ENCODE results near the gene XXYLT1.

Gene XXYLT1

GRCh38 chr3:195159117-195159813 is 111.7 kb downstream of the XXYLT1 start:
- TF ChIP-seq ZC3H10 (CRISPR knock-in tag; IDR thresholded peaks at IDR 0.05) (no peak), CREB5 (CRISPR knock-in tag; IDR thresholded peaks at IDR 0.05; ENCODE audit: low read depth) (no peak), TSHZ2 (CRISPR knock-in tag; IDR thresholded peaks at IDR 0.05) (no peak), CSRNP3 (CRISPR knock-in tag; IDR thresholded peaks at IDR 0.05) (no peak), ZNF8 (CRISPR knock-in tag; IDR thresholded peaks at IDR 0.05) (no peak), PPARA (CRISPR knock-in tag; IDR thresholded peaks at IDR 0.05; ENCODE audit: borderline replicate concordance) (no peak), CSDC2 (CRISPR knock-in tag; IDR thresholded peaks at IDR 0.05) (no peak), TCF4 (CRISPR knock-in tag; IDR thresholded peaks at IDR 0.05; ENCODE audit: borderline replicate concordance) (no peak)
- no peak for ATAC-seq

- ATAC-seq = no peak
- TF ChIP-seq TOX (CRISPR knock-in tag; IDR thresholded peaks at IDR 0.05; ENCODE audit: borderline replicate concordance) = no peak
- TF ChIP-seq CSDC2 (CRISPR knock-in tag; IDR thresholded peaks at IDR 0.05) = no peak
- TF ChIP-seq PATZ1 (CRISPR knock-in tag; IDR thresholded peaks at IDR 0.05; ENCODE audit: borderline replicate concordance) = no peak
- TF ChIP-seq ZNF70 (CRISPR knock-in tag; IDR thresholded peaks at IDR 0.05) = no peak
- no peak for TF ChIP-seq PPARA (CRISPR knock-in tag; IDR thresholded peaks at IDR 0.05; ENCODE audit: borderline replicate concordance)
- no peak for TF ChIP-seq BACH2 (CRISPR knock-in tag; IDR thresholded peaks at IDR 0.05; ENCODE audit: borderline replicate concordance)
- no peak for TF ChIP-seq POU6F1 (CRISPR knock-in tag; IDR thresholded peaks at IDR 0.05; ENCODE audit: borderline replicate concordance, low read depth)
- no peak for TF ChIP-seq ZFP30 (CRISPR knock-in tag; IDR thresholded peaks at IDR 0.05)
- no peak for TF ChIP-seq GLIS3 (CRISPR knock-in tag; IDR thresholded peaks at IDR 0.05)
- no peak for TF ChIP-seq ISL1 (CRISPR knock-in tag; IDR thresholded peaks at IDR 0.05)
These were observed 114.6 kb downstream of the XXYLT1 start for GRCh38 chr3:195156286-195156890.

- no peak for ATAC-seq
- no peak for TF ChIP-seq PATZ1 (CRISPR knock-in tag; IDR thresholded peaks at IDR 0.05; ENCODE audit: borderline replicate concordance)
- no peak for TF ChIP-seq ZFP3 (CRISPR knock-in tag; IDR thresholded peaks at IDR 0.05)
- TF ChIP-seq BACH2 (CRISPR knock-in tag; IDR thresholded peaks at IDR 0.05; ENCODE audit: borderline replicate concordance) = no peak
- TF ChIP-seq CSRNP3 (CRISPR knock-in tag; IDR thresholded peaks at IDR 0.05) = no peak
- TF ChIP-seq ZC3H10 (CRISPR knock-in tag; IDR thresholded peaks at IDR 0.05) = no peak
- no peak for TF ChIP-seq OSR1 (CRISPR knock-in tag; IDR thresholded peaks at IDR 0.05)
- no peak for TF ChIP-seq GLIS3 (CRISPR knock-in tag; IDR thresholded peaks at IDR 0.05)
- no peak for TF ChIP-seq ISL1 (CRISPR knock-in tag; IDR thresholded peaks at IDR 0.05)
- no peak for TF ChIP-seq ZNF565 (CRISPR knock-in tag; conservative IDR thresholded peaks at IDR 0.05; ENCODE audit: low read depth)
- no peak for TF ChIP-seq PPARA (CRISPR knock-in tag; IDR thresholded peaks at IDR 0.05; ENCODE audit: borderline replicate concordance)
- TF ChIP-seq TCF4 (CRISPR knock-in tag; IDR thresholded peaks at IDR 0.05; ENCODE audit: borderline replicate concordance) = no peak
- TF ChIP-seq CSDC2 (CRISPR knock-in tag; IDR thresholded peaks at IDR 0.05) = no peak
- no peak for TF ChIP-seq SNAI2 (CRISPR knock-in tag; IDR thresholded peaks at IDR 0.05)
- no peak for TF ChIP-seq ARNTL (CRISPR knock-in tag; IDR thresholded peaks at IDR 0.05; ENCODE audit: borderline replicate concordance, low read depth)
- no peak for TF ChIP-seq RARB (CRISPR knock-in tag; IDR thresholded peaks at IDR 0.05)
These were observed 115.3 kb downstream of the XXYLT1 start for GRCh38 chr3:195155570-195156241.
